Tibial nerve (tissue), 3 donors: ENCODE results near the gene VWA8.

Experiments used
- CTCF ChIP-seq, 5 experiments: fragments of 200-600 bp in 3 of 5; fragments of 450-650 bp in 2 of 5; sonication (generic) in 3 of 5; IDR thresholded peaks; one replicate each; pipeline ENCODE4 v1.5.1; 2016 to 2019; ENCODE audit warnings: antibody characterized with exemption in 5 of 5, mild to moderate bottlenecking in 3 of 5, moderate library complexity in 2 of 5
- POLR2A ChIP-seq, 2 donors: fragments of 450-650 bp; IDR thresholded peaks; one replicate each; pipeline ENCODE4 v1.6.1; 2017; ENCODE audit warnings: antibody characterized with exemption in 2 of 2, mild to moderate bottlenecking in 2 of 2, moderate library complexity in 2 of 2

- TF ChIP-seq CTCF (IDR thresholded peaks at IDR 0.05), result no peak
- no peak for TF ChIP-seq POLR2A (IDR thresholded peaks at IDR 0.05)
These were observed 109.6 kb downstream of the VWA8 start for GRCh38 chr13:41851351-41851750.
